Measurements from ENCODE around the gene SLC13A3.

The SLC13A3 gene

DNA sequence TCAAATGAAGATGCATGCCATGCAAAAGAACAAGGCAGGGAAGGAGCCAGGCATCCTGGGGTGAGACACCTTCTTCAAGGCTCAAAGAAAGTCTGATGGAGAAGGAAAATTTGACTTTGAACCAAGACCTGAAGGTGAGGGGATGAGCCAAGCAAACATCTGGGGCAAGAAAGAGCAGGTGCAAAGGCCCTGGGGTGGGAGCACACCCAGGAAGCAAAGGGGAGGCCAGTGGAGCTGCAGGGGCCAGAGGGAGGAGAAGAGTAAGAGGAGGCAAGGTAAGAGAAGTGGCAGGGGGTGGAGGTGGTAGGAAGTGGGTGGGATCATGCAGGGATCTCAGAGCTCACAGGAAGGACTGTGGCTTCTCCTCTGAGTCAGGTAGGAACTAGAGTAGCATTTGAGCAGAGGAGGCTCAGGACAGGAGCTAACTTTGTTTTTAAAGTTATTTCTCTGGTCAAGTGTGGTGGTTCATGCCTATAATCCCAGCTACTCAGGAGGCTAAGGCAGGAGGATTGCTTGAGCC, 49.6 kb downstream of the SLC13A3 start:
- DNase-seq, result no peak
- Mint-ChIP-seq H3K4me1 (ENCODE audit: low read depth) (no peaks in the 10 kb centered on the region), H3K27me3 (no peaks in the 10 kb centered on the region), H3K27ac (no peak overlapping the region), H3K9me3 (no peaks in the 10 kb centered on the region), H3K4me3 (no peak overlapping the region), H3K36me3 (ENCODE audit: low read depth) (no peaks in the 10 kb centered on the region)

- Mint-ChIP-seq H3K27me3 (no peaks in the 10 kb centered on the region), H3K4me1 (ENCODE audit: low read depth) (no peaks in the 10 kb centered on the region), H3K9me3 (no peaks in the 10 kb centered on the region), H3K4me3 (no peak overlapping the region), H3K36me3 (ENCODE audit: low read depth) (no peaks in the 10 kb centered on the region), H3K27ac (no peak overlapping the region)
- DNase-seq, result no peak
Measured at GRCh38 chr20:46600286-46600752, 50.9 kb downstream of the SLC13A3 start.

- no peaks in the 10 kb centered on the region for H3K27me3 Mint-ChIP-seq
- no peak overlapping the region for H3K27ac Mint-ChIP-seq
Measured at GRCh38 chr20:46599227-46599987, 51.9 kb downstream of the SLC13A3 start.

GRCh38 chr20:46595933-46596332, 55.3 kb downstream of the SLC13A3 start:
- H3K27ac Mint-ChIP-seq, result no peak overlapping the region
- no peaks in the 10 kb centered on the region for H3K9me3 Mint-ChIP-seq
- no peaks in the 10 kb centered on the region for H3K36me3 Mint-ChIP-seq (ENCODE audit: low read depth)
- DNase-seq, result no peak
- H3K27me3 Mint-ChIP-seq, result no peaks in the 10 kb centered on the region
- H3K4me1 Mint-ChIP-seq (ENCODE audit: low read depth), result no peaks in the 10 kb centered on the region
- no peak overlapping the region for H3K4me3 Mint-ChIP-seq

More at GRCh38 chr20:46599227-46599987, 51.9 kb downstream of the SLC13A3 start:
- no peak for DNase-seq
- Mint-ChIP-seq H3K4me3 (no peak overlapping the region), H3K36me3 (ENCODE audit: low read depth) (no peaks in the 10 kb centered on the region), H3K4me1 (ENCODE audit: low read depth) (no peaks in the 10 kb centered on the region), H3K9me3 (no peaks in the 10 kb centered on the region)

DNA sequence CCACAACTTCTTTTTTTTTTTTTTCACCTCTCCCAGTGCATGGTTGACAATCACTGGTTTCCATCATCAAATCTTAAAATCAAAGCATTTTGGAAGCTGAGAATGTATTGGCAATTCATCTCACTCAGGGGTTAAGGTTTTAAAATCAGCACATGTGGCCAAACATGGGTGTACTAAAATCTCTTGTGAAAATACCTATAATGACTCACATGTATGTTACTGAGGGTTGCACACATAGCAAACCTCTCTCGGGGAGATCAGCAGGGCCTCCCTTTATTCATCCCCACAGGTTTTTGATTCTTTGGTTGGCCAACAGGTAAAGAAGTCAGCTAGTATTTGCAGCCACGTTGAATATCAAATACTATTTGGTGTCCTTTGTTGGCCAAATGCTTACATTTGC, 56.5 kb downstream of the SLC13A3 start:
- Mint-ChIP-seq H3K27ac (no peak overlapping the region), H3K36me3 (ENCODE audit: low read depth) (no peaks in the 10 kb centered on the region), H3K27me3 (no peaks in the 10 kb centered on the region), H3K9me3 (no peaks in the 10 kb centered on the region), H3K4me3 (no peak overlapping the region), H3K4me1 (ENCODE audit: low read depth) (no peaks in the 10 kb centered on the region)
- DNase-seq, result no peak

DNA sequence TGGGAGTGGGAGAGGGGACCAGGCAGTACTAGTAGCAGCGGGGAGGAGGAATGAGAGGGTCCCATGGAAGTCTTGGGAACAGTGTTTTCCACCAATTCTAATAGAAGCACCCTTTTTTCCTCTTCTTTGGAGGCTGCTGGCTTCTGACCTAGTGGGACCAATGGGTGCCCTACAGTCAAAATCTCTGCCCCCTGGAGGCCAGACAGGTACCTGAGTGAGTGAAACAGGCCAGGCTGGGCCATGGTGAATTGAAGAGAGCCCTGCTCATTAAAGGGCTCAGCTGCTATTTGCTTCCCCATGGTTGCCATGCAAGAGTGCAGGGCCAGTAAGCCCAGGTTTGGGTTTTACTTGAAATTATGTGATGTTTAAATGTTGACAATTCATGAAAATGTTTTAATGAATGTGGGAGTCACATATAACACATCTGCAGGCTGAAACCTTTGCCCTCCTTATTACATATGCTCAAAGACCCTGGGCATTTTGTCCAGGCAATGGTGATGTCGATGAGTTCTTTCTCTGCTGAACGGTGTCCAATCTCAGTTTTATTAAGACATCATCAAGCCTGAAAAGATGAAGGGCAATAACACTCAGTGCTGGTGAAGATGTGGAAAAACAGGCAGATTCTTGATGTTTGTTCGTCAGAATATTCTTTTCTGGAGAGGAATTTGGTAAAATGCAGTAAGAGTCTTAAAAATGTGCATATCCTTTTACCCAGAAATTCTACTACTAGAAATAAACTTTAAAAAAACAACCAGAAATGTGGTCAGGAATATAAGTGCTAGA, 58.5 kb downstream of the SLC13A3 start:
- Mint-ChIP-seq H3K36me3 (ENCODE audit: low read depth) (no peaks in the 10 kb centered on the region), H3K27ac (no peak overlapping the region), H3K9me3 (no peaks in the 10 kb centered on the region)

DNA sequence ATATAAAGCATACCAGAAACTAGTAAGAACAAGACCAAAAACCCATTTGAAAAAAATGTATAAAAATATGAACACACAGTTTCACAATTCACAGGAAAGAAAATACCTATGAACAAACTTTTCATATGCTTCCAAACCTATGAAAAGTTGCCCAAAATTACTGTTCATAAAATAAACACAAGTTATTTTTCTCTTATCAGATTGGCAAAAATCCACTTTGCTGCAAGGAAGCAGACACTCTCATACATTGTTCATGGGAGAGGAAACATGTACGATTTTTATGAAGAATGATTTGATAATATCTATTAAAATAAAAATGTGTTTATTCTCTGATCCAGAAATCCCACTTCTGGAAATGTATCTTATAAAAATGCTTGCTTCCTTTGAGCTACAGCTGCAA, 60.8 kb downstream of the SLC13A3 start:
- no peak overlapping the region for H3K27ac Mint-ChIP-seq
- no peak overlapping the region for H3K4me3 Mint-ChIP-seq
- H3K4me1 Mint-ChIP-seq (ENCODE audit: low read depth), result peaks cover 3% of the 10 kb centered on the region
- DNase-seq, result no peak
- no peaks in the 10 kb centered on the region for H3K36me3 Mint-ChIP-seq (ENCODE audit: low read depth)
- H3K9me3 Mint-ChIP-seq, result no peaks in the 10 kb centered on the region
- no peaks in the 10 kb centered on the region for H3K27me3 Mint-ChIP-seq

More for the DNA sequence above, 58.5 kb downstream of the SLC13A3 start:
- no peak for DNase-seq
- peaks cover 3% of the 10 kb centered on the region for H3K4me1 Mint-ChIP-seq (ENCODE audit: low read depth)
- H3K27me3 Mint-ChIP-seq, result no peaks in the 10 kb centered on the region
- H3K4me3 Mint-ChIP-seq, result no peak overlapping the region

DNA sequence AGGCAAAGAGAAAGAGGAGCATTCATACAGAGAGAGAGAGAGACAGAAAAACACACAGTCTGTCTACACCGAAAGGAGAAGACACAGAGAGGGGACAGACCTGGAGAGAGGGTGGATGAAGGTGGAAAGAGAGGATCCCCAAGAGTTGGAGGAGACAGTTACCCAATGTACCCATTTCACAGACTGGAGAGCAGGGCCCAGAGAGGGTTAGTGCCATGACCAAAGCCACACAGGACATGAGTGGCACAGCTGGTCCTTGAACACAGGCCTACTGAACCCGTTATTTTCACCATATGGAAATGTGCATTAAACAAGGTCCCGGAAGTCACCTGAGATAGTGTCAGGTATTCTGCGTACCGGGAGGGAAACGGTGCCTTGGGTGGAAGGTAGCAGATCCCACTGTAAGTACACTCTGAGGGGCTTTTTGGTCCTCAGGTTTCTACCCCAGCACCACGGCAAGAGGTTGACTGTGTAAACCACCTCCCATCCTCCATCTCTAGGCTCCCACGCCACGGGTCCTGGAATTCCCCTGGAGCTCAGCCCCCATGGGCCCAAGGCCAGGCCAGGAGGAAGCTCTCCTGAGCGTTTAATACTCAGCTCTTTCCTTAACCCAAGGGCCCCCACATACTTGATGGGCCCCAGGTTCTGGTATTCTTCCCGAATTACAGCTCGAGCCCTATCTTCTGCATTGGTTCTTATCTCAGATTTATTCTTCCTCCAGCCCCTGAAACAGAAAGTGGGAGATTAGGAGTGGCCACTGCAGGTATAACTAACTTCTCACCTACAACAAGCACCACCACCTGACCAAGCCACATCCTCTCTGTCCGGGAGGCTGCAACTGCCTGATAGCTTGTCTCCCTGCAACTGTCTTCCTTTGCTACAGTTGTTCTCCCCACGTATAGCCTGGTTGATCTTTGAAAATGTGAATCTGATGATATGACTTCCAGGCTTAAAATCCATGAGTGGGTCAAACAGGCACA, 62.4 kb downstream of the SLC13A3 start:
- Mint-ChIP-seq H3K27ac (no peak overlapping the region), H3K4me3 (no peak overlapping the region)

DNA sequence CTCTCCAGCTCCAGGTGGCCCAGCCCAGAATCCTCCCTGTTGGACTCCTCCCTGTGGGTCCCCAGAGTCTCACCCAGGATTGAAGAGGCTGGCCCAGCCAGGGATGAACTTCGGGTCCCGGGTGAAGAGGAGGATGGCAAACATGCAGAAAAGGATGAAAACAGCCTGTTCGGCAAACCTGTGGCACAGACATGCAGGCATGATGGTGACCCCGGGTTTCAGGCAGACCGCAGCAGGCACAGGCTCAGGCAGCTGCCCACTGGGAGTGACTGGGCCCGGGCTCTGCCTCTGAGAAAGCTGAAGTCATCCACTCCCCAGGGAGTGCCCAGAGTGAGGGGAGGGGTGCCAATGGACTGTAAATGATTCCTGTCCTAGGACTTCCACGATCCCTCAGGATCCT, 63.3 kb downstream of the SLC13A3 start:
- no peak for DNase-seq
- H3K27ac Mint-ChIP-seq, result no peak overlapping the region
- H3K36me3 Mint-ChIP-seq (ENCODE audit: low read depth), result no peaks in the 10 kb centered on the region
- peaks cover 3% of the 10 kb centered on the region for H3K4me1 Mint-ChIP-seq (ENCODE audit: low read depth)
- no peaks in the 10 kb centered on the region for H3K9me3 Mint-ChIP-seq
- H3K4me3 Mint-ChIP-seq, result no peak overlapping the region
- no peaks in the 10 kb centered on the region for H3K27me3 Mint-ChIP-seq

More for the DNA sequence above, 62.4 kb downstream of the SLC13A3 start:
- H3K36me3 Mint-ChIP-seq (ENCODE audit: low read depth), result no peaks in the 10 kb centered on the region
- H3K9me3 Mint-ChIP-seq, result no peaks in the 10 kb centered on the region
- no peaks in the 10 kb centered on the region for H3K27me3 Mint-ChIP-seq
- DNase-seq, result no peak
- peaks cover 3% of the 10 kb centered on the region for H3K4me1 Mint-ChIP-seq (ENCODE audit: low read depth)

DNA sequence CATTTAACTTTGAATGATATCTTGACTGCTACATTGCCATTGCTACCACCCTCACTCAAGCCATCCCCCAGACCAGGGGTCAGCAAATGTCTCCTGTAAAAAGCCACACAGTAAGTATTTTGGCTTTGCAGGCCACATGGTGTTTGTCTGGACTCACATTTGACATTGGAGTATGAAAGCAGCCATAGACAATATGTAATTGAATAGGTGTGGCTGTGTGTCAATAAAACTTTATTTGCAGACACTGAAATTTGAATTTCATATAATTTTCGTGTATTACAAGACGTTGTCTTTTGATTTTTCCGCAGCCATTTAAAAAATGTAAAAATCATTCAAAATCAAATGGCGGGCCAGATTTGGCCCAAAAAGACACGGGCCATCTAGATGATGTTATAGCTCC, 64.5 kb downstream of the SLC13A3 start:
- DNase-seq, result no peak
- Mint-ChIP-seq H3K27me3 (no peaks in the 10 kb centered on the region), H3K9me3 (no peaks in the 10 kb centered on the region), H3K36me3 (ENCODE audit: low read depth) (no peaks in the 10 kb centered on the region), H3K4me3 (no peak overlapping the region), H3K27ac (no peak overlapping the region), H3K4me1 (ENCODE audit: low read depth) (peaks cover 3% of the 10 kb centered on the region)

GRCh38 chr20:46584508-46584907, 66.8 kb downstream of the SLC13A3 start:
- Mint-ChIP-seq H3K4me1 (ENCODE audit: low read depth) (peaks cover 3% of the 10 kb centered on the region), H3K27ac (no peak overlapping the region), H3K36me3 (ENCODE audit: low read depth) (no peaks in the 10 kb centered on the region)

DNA sequence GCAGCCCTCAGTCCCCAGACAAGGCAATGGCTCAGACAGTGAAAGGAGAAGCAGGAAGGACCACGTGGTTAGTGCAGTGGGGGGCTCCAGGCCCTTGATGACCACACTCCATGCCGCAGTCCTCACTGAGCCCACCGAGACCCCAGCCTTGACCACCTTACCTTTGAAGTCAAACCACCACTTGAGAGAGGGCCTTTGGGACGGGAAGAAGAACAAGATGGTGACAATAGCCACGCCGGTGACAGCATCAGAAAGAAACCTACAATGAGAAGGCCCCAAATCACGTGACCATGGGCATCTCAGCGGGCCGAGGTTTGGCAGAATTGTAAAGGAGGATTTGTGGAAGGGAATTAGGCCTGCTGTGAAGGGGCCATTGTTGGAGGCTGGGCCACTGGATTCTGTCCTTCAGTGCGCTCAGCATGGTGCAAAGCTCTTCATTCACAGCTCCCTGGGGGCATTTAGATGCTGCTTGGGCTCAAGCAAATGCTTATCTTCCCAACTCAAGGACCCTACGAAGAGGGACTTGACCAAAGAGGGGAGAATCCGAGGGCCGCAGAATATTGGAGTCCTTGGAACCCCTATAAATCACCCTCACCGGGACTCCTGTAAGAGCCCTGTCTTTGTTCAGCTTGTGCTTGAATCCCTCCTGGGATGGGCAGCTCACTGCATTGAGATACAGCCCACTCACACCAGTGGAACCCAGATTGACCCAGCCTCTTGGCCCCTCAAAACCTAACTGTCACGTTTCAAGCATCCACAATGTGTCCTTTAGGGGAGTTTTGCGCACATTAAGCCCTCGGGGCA, 67.6 kb downstream of the SLC13A3 start:
- no peak for DNase-seq
- H3K4me3 Mint-ChIP-seq, result no peak overlapping the region
- no peaks in the 10 kb centered on the region for H3K36me3 Mint-ChIP-seq (ENCODE audit: low read depth)
- H3K9me3 Mint-ChIP-seq, result no peaks in the 10 kb centered on the region
- peaks cover 16% of the 10 kb centered on the region for H3K27me3 Mint-ChIP-seq
- no peak overlapping the region for H3K27ac Mint-ChIP-seq
- no peaks in the 10 kb centered on the region for H3K4me1 Mint-ChIP-seq (ENCODE audit: low read depth)

More at GRCh38 chr20:46584508-46584907, 66.8 kb downstream of the SLC13A3 start:
- no peak for DNase-seq
- H3K9me3 Mint-ChIP-seq, result no peaks in the 10 kb centered on the region
- no peak overlapping the region for H3K4me3 Mint-ChIP-seq
- peaks cover 9% of the 10 kb centered on the region for H3K27me3 Mint-ChIP-seq

- Mint-ChIP-seq H3K27ac (no peak overlapping the region), H3K27me3 (peaks cover 18% of the 10 kb centered on the region), H3K4me1 (ENCODE audit: low read depth) (no peaks in the 10 kb centered on the region)
Measured at GRCh38 chr20:46582648-46583047, 68.6 kb downstream of the SLC13A3 start.

More at GRCh38 chr20:46582648-46583047, 68.6 kb downstream of the SLC13A3 start:
- Mint-ChIP-seq H3K36me3 (ENCODE audit: low read depth) (no peaks in the 10 kb centered on the region), H3K9me3 (no peaks in the 10 kb centered on the region), H3K4me3 (no peak overlapping the region)
- DNase-seq, result no peak
